Left forelimb (tissue), 1 donor: Measurements from ENCODE around the gene PPFIA3.
"Not testable (repeated sequence)": the region's sequence is repeated elsewhere in the genome, so short reads cannot be mapped to it uniquely, and the experiment has no call there.

Experiments
- DNase-seq: peaks from one replicate; pipeline ENCODE4 v3.0.0-alpha.2; 2018; ENCODE audit warnings: low spot score

PPFIA3 gene

GRCh38 chr19:49103331-49104085 is 15.8 kb upstream of the PPFIA3 start:
- no peak for DNase-seq

GRCh38 chr19:49104229-49104864 is 15.0 kb upstream of the PPFIA3 start:
- no peak for DNase-seq

GRCh38 chr19:49106648-49107135 is 12.7 kb upstream of the PPFIA3 start:
- no peak for DNase-seq

- DNase-seq: no peak
These were observed 11.5 kb upstream of the PPFIA3 start for GRCh38 chr19:49107625-49108459.

- no peak for DNase-seq
These were observed 10.3 kb upstream of the PPFIA3 start for GRCh38 chr19:49109051-49109450.

GRCh38 chr19:49109569-49110233 is 9.6 kb upstream of the PPFIA3 start:
- DNase-seq: no peak

GRCh38 chr19:49110567-49110966 is 8.8 kb upstream of the PPFIA3 start:
- DNase-seq: no peak

- DNase-seq: no peak
These were observed 7.9 kb upstream of the PPFIA3 start for GRCh38 chr19:49111218-49111998.

- peak; percentile 80 for DNase-seq
These were observed 5.3 kb upstream of the PPFIA3 start, which contains the start of gene LIN7B for GRCh38 chr19:49113762-49114629. Gene LIN7B (plus strand): TSS chr19:49114370. CDS start chr19:49114405, 35 bp downstream.

- DNase-seq: peak; percentile 82
These were observed 4.5 kb upstream of the PPFIA3 start for GRCh38 chr19:49114630-49115363.

GRCh38 chr19:49116544-49116943 is 2.8 kb upstream of the PPFIA3 start:
- no peak for DNase-seq

GRCh38 chr19:49117677-49118564 is 1.4 kb upstream of the PPFIA3 start:
- no peak for DNase-seq

GRCh38 chr19:49118565-49119410 is 556 bp upstream of the PPFIA3 start, which contains the start of gene C19orf73:
Gene C19orf73 (minus strand): TSS chr19:49119143. CDS start chr19:49119022, 121 bp downstream.
- peak; percentile 95 for DNase-seq

- no peak for DNase-seq
These were observed 960 bp downstream of the PPFIA3 start for GRCh38 chr19:49120325-49120683.

GRCh38 chr19:49120868-49121267 is 1.5 kb downstream of the PPFIA3 start:
- no peak for DNase-seq

- DNase-seq: not testable (repeated sequence)
These were observed 2.5 kb downstream of the PPFIA3 start for GRCh38 chr19:49121841-49122240.

GRCh38 chr19:49123285-49123684 is 3.9 kb downstream of the PPFIA3 start:
- DNase-seq: not testable (repeated sequence)
